ENCODE results near the gene UNC93B1. TPM values are rescaled to one million over a fixed set of nuclear protein-coding genes. Genes with fewer than 3 reads are reported as not detected.

The UNC93B1 gene
- total and polyA plus RNA-seq, 2 of the 13 experiments (the other 11 are each of a cell fraction or from before 2014, with no cell fraction given), result 8.8 to 18.9 TPM

DNA sequence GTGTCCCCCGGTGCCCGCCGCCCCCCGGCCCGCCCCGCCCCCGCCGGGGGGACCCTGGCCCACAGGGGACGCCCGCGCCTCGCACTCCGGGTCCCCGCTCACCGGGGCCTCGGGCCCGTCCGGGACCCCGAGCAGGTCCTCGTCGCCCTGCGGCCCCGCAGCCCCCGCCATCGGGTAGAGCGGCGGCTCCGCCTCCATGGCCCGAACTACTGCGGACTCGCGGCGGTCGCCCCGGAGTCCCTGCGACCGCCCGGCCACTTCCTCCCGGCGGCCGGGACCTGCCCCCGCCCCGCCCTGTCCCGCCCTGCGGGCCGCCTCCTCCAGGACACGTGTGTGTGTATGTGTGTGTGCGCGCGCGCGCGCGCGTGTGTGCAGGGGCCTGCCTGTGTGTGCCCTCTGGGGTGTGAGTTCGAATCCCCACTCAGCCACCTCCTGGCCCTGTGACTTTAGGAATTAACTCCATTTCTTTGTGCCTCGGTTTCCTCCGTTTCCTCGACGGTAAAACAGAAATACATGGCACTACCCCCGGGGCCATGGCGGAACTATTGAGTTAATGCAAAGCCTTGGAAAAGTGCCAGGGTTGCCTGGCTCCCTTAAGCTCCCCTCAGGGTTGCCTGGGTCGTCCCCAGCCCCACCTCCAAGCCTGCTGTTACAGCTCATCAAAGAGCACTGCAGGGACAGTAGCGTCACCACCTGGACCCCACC is at the start of gene UNC93B1 (continued):
- TF ChIP-seq ZNF546 (CRISPR knock-in tag; conservative IDR thresholded peaks at IDR 0.05) (no peak), RAD51 (IDR thresholded peaks at IDR 0.05; ENCODE audit: borderline replicate concordance) (no peak), ZNF326 (CRISPR knock-in tag; IDR thresholded peaks at IDR 0.05; ENCODE audit: borderline replicate concordance) (no peak), PHF21A (CRISPR knock-in tag; IDR thresholded peaks at IDR 0.05) (peak; percentile 60), CBX2 (IDR thresholded peaks at IDR 0.05; ENCODE audit: low read depth, low read length) (no peak), CBX2 (CRISPR knock-in tag; IDR thresholded peaks at IDR 0.05; ENCODE audit: low read depth) (no peak), SP140L (CRISPR knock-in tag; IDR thresholded peaks at IDR 0.05; ENCODE audit: borderline replicate concordance) (no peak), ZMAT3 (CRISPR knock-in tag; conservative IDR thresholded peaks at IDR 0.05) (no peak), HMG20B (CRISPR knock-in tag; conservative IDR thresholded peaks at IDR 0.05) (no peak), ZNF850 (CRISPR knock-in tag; conservative IDR thresholded peaks at IDR 0.05) (no peak), ZNF891 (CRISPR knock-in tag; IDR thresholded peaks at IDR 0.05) (no peak), MXD4 (CRISPR knock-in tag; IDR thresholded peaks at IDR 0.05) (no peak), SNAPC2 (CRISPR knock-in tag; IDR thresholded peaks at IDR 0.05) (no peak), KMT2A (CRISPR knock-in tag; IDR thresholded peaks at IDR 0.05) (0 out of 2 replicates have a peak, but pooled peaks have one; percentile 22), ZNF816 (CRISPR knock-in tag; IDR thresholded peaks at IDR 0.05; ENCODE audit: borderline replicate concordance) (no peak), CBFB (CRISPR knock-in tag; IDR thresholded peaks at IDR 0.05) (no peak)
- TF ChIP-seq, protein P1, sequence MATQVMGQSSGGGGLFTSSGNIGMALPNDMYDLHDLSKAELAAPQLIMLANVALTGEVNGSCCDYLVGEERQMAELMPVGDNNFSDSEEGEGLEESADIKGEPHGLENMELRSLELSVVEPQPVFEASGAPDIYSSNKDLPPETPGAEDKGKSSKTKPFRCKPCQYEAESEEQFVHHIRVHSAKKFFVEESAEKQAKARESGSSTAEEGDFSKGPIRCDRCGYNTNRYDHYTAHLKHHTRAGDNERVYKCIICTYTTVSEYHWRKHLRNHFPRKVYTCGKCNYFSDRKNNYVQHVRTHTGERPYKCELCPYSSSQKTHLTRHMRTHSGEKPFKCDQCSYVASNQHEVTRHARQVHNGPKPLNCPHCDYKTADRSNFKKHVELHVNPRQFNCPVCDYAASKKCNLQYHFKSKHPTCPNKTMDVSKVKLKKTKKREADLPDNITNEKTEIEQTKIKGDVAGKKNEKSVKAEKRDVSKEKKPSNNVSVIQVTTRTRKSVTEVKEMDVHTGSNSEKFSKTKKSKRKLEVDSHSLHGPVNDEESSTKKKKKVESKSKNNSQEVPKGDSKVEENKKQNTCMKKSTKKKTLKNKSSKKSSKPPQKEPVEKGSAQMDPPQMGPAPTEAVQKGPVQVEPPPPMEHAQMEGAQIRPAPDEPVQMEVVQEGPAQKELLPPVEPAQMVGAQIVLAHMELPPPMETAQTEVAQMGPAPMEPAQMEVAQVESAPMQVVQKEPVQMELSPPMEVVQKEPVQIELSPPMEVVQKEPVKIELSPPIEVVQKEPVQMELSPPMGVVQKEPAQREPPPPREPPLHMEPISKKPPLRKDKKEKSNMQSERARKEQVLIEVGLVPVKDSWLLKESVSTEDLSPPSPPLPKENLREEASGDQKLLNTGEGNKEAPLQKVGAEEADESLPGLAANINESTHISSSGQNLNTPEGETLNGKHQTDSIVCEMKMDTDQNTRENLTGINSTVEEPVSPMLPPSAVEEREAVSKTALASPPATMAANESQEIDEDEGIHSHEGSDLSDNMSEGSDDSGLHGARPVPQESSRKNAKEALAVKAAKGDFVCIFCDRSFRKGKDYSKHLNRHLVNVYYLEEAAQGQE (IDR thresholded peaks at IDR 0.05; ENCODE audit: borderline replicate concordance in 1 of 2, low read depth in 1 of 2, low read length in 2 of 2), result no peak
- TF ChIP-seq, protein P2, sequence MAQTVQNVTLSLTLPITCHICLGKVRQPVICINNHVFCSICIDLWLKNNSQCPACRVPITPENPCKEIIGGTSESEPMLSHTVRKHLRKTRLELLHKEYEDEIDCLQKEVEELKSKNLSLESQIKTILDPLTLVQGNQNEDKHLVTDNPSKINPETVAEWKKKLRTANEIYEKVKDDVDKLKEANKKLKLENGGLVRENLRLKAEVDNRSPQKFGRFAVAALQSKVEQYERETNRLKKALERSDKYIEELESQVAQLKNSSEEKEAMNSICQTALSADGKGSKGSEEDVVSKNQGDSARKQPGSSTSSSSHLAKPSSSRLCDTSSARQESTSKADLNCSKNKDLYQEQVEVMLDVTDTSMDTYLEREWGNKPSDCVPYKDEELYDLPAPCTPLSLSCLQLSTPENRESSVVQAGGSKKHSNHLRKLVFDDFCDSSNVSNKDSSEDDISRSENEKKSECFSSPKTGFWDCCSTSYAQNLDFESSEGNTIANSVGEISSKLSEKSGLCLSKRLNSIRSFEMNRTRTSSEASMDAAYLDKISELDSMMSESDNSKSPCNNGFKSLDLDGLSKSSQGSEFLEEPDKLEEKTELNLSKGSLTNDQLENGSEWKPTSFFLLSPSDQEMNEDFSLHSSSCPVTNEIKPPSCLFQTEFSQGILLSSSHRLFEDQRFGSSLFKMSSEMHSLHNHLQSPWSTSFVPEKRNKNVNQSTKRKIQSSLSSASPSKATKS (CRISPR knock-in tag; IDR thresholded peaks at IDR 0.05), result no peak
- TF ChIP-seq, protein P3, sequence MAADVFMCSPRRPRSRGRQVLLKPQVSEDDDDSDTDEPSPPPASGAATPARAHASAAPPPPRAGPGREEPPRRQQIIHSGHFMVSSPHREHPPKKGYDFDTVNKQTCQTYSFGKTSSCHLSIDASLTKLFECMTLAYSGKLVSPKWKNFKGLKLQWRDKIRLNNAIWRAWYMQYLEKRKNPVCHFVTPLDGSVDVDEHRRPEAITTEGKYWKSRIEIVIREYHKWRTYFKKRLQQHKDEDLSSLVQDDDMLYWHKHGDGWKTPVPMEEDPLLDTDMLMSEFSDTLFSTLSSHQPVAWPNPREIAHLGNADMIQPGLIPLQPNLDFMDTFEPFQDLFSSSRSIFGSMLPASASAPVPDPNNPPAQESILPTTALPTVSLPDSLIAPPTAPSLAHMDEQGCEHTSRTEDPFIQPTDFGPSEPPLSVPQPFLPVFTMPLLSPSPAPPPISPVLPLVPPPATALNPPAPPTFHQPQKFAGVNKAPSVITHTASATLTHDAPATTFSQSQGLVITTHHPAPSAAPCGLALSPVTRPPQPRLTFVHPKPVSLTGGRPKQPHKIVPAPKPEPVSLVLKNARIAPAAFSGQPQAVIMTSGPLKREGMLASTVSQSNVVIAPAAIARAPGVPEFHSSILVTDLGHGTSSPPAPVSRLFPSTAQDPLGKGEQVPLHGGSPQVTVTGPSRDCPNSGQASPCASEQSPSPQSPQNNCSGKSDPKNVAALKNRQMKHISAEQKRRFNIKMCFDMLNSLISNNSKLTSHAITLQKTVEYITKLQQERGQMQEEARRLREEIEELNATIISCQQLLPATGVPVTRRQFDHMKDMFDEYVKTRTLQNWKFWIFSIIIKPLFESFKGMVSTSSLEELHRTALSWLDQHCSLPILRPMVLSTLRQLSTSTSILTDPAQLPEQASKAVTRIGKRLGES (CRISPR knock-in tag; IDR thresholded peaks at IDR 0.05; ENCODE audit: borderline replicate concordance), result no peak
- TF ChIP-seq, protein P4, sequence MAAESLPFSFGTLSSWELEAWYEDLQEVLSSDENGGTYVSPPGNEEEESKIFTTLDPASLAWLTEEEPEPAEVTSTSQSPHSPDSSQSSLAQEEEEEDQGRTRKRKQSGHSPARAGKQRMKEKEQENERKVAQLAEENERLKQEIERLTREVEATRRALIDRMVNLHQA (CRISPR knock-in tag; IDR thresholded peaks at IDR 0.05), result no peak
